ES-I3 (cell line): ENCODE measurements around the gene DDX1.

Experiments
- H3K36me3 ChIP-seq: 2 replicates; pipeline ENCODE4 v1.6.1; 2013; ENCODE audit warnings: mild to moderate bottlenecking, low read length, control low read depth, moderate library complexity; ENCODE audit not compliant: insufficient read depth
- H3K4me1 ChIP-seq: 2 replicates; pipeline ENCODE4 v1.6.1; 2013; ENCODE audit warnings: mild to moderate bottlenecking, control low read depth, low read length; ENCODE audit not compliant: insufficient read depth
- H3K9ac ChIP-seq: 2 replicates; pipeline ENCODE4 v1.6.1; 2013; ENCODE audit warnings: low read depth, mild to moderate bottlenecking, low read length, moderate library complexity
- H3K9me3 ChIP-seq: 2 replicates; pipeline ENCODE4 v1.6.1; 2013; ENCODE audit warnings: mild to moderate bottlenecking, low read length, moderate library complexity; ENCODE audit not compliant: control insufficient read depth, insufficient read depth

DDX1 gene

DNA sequence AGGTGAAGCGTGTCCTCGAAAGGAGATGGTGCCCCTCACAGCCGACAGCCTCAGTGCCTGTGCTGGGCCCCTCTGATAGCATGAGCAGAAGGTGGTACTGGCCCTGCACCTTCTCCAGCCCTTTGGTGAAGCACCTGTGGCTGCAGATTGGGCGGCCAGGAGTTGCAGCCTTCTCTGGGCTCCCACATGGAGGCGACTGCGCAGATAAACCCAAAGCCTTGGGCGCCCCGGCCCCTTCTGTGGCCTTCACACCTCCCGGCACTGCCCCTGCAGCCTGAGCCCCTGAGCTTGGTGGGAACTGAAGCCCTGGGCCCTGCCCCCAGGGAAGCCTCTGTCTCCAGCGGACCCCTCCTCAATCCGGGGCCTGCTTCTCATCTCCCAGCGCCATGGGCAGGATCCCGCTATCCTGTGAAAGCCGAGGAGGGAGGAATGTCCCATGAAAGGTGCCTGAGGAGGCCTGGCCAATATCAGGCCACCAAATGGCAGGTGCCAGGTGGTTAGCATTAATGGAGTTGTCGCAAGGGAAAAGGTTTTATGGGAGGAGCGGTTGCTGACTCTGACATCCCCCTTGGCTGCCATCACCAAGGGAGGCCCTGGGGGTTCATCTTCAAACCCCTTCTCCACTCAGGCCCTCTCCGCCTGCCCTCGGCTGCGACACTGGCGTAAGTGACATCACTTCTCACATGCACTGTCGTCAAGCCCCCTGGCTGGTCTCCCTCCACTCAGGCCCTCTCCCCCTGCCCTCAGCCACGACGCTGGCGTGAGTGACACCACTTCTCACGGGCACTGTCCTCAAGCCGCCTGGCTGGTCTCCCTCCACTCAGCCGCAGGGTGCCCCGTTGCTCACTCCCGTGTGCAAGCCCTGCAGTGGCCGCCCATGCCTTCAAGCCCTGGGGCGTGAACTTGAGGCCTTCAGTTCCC, 62.4 kb downstream of the DDX1 start:
- H3K9ac ChIP-seq, result no peak overlapping the region
- no peaks in the 10 kb centered on the region for H3K4me1 ChIP-seq
- H3K9me3 ChIP-seq, result no peaks in the 10 kb centered on the region
- H3K36me3 ChIP-seq, result no peaks in the 10 kb centered on the region

DNA sequence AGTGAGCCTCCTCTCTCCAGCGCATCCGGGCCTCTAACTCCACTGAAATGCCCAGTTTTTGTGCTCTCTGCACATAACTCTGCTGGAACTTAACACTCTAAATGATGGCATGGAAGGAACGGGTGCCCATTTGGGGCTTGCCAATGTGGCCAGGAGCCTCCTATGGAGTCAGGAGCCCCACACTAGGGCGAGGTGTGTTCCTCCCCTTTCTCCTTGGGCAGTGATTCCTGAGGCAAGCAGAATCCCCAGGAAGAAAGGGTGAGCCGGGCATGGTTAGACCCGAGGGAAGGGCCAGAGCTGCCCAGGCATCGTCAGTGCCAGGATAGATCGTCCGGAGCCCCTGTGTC, 63.0 kb downstream of the DDX1 start:
- Histone ChIP-seq H3K9me3 (no peaks in the 10 kb centered on the region), H3K4me1 (no peaks in the 10 kb centered on the region), H3K36me3 (no peaks in the 10 kb centered on the region), H3K9ac (no peak overlapping the region)

DNA sequence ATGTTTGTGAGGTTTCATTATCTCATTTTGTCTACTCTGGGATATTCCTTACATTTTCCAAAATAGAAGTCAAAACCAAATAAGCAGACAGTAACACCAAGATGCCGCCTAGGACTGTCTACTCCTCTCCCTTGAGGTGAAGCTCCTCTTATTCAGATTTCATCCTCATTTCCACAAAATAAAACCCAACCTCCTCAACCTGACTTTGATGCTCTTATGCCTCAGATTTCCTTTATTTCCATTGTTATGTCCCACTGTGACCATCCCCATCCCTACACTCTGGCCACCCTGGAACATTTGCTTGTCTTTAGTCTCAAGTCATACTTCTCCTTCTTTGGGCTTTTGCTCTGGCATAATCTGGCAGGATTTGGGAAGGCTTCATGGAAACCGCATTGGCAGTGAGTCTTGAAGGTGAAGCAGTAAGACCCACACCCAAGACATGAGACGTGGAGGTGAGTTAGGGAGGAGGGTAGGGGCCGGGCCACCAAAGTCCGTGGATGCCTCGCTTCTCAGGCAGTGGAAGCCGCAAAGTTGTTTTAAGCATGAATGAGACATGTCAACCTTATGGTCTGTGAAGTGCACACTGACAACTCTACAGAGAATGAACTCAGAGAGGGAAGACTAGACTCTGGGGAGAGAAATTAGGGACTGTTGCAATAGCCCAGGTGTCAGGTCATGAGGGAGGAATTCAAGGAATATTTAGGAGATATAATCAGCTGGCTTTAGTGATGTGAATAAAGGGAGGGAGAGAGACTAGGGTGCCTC, 63.6 kb downstream of the DDX1 start:
- Histone ChIP-seq H3K9me3 (no peaks in the 10 kb centered on the region), H3K36me3 (no peaks in the 10 kb centered on the region), H3K9ac (no peak overlapping the region), H3K4me1 (no peaks in the 10 kb centered on the region)

DNA sequence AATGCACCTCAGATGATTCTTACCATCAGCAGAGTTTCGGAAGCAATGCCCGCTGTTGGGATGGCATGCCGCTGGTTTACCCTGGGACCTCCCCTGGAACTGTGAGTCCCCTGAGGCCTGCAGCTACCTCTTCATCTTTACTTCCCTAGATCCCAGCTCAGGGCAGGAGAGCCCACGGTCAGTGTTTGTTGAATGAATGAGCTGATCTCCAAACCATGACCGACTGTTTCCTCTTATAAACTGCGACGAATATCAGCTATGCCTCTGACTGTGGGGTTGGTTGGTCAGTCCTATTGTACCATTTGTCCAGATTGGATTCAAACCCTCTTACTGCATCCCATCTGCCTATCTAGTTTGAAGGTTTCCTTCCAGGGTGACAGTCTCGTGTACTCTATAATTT, 64.4 kb downstream of the DDX1 start:
- Histone ChIP-seq H3K4me1 (no peaks in the 10 kb centered on the region), H3K9me3 (no peaks in the 10 kb centered on the region)

DNA sequence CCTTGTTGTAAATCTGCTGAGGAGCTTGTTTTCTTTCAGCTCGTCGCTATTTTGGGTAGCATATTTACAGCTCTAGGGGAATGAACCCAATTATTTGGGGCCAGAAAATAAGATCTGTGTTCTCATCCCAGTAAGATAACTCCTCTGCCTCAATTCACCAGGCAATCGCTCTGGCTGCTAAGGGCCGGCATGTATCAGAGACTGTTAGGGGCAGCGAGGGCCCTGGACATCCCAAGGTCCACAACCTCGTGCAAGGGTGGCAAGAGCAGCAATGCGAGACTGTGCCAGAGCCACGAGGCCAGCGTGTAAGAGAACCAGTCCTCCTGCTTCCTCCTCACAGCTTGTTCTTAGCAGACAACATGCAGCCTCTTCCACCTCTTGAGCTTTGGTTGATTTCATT, 66.1 kb downstream of the DDX1 start:
- Histone ChIP-seq H3K9ac (no peak overlapping the region), H3K4me1 (no peaks in the 10 kb centered on the region), H3K9me3 (no peaks in the 10 kb centered on the region), H3K36me3 (no peaks in the 10 kb centered on the region)

More for the DNA sequence above, 64.4 kb downstream of the DDX1 start:
- Histone ChIP-seq H3K9ac (no peak overlapping the region), H3K36me3 (no peaks in the 10 kb centered on the region)

DNA sequence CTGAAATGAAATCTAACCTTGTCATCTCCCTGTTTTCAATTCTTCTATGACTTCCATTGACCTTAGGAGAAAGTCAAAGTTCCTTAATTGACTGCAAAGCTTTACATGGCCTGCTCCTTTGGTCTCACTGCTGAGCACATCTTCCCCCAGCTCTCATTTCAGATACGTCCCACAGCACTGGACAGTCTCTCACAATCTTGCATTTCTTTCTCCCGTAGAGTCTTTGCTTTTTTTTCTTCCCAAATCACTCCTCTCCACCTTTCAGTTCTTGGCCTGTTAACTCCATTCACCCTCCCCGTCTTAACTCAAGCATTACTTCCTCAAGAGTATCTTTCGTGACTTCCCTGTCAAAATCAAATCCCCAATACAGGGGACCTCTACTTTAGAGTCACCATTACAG, 67.2 kb downstream of the DDX1 start:
- no peaks in the 10 kb centered on the region for H3K36me3 ChIP-seq
- H3K9me3 ChIP-seq, result peaks cover 3% of the 10 kb centered on the region; the same call in 1 of the 2 replicates

DNA sequence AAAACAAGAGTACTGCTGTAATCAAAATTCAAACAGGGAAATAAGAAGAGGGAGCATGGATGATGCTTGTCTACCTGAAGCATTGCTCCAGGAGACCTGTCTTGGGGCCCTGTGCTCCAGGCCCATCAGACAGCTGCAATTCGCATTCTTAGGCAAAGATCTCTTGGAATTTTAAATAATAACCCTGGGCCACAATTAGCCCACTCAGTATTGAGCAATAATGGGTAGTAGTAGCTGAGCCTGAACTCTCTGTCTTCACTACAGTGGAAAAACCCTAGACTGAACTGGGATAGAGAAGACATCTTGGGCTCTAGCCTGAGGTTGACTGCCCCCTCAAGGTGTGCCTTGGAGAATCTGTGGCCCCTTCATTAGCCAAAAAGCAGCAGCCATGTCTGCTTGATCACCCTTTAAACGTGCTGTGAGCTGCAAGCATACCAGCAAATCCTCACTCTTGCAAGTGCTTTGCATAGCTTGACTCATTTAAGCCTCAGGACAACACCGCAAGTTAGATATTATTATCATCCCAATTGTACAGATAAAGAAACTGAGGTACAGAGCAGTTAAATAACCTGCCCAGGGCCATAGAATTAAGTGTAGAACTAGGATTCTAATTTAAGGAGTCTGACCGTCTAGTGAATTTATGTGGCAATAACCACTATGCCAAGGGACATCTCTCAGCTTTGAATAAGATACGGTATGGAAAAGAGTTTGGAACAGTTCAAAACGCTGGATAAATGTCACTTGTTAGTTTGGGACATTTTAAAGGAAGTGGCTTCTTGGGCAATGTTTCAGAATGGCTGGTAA, 69.0 kb downstream of the DDX1 start:
- H3K36me3 ChIP-seq, result no peaks in the 10 kb centered on the region
- H3K9me3 ChIP-seq, result peaks cover 3% of the 10 kb centered on the region; the same call in 1 of the 2 replicates
- no peaks in the 10 kb centered on the region for H3K4me1 ChIP-seq
- H3K9ac ChIP-seq, result no peak overlapping the region

More for the DNA sequence above, 67.2 kb downstream of the DDX1 start:
- Histone ChIP-seq H3K9ac (no peak overlapping the region), H3K4me1 (no peaks in the 10 kb centered on the region)

DNA sequence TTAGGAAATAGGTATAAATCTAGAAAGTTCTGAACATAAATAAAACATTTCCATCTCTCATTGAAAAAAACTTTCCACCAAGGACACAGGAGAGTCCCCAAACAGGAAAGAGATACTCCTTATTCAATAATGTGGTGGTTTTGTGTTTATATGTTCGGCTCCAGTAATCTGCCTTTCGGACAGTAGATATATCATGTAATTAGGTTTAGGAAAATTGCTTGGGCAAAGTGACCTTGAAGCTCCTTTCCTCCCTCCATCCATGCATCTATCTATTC, 69.6 kb downstream of the DDX1 start:
- Histone ChIP-seq H3K36me3 (no peaks in the 10 kb centered on the region), H3K9me3 (peaks cover 3% of the 10 kb centered on the region; the same call in 1 of the 2 replicates), H3K9ac (no peak overlapping the region), H3K4me1 (no peaks in the 10 kb centered on the region)

DNA sequence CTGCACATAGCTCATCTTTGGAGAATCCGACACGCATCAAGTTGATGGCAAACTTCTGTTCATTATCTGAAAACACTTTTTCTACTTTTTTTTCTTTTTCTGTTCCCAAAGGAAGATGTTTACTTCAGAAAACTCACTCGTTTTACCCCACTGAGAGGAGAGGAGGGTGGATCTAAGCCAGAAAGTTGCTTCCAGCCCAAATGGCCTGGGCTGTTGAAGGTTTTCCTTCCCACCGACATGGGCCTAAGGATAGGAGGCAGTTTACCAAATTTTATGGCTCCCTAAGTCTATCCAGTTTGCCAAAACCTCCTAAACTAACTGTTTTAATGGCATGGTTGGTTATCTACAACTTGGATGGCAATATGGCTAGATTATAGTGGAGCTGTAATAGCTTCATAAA, 70.4 kb downstream of the DDX1 start:
- Histone ChIP-seq H3K36me3 (no peaks in the 10 kb centered on the region), H3K9ac (no peak overlapping the region), H3K4me1 (no peaks in the 10 kb centered on the region), H3K9me3 (peaks cover 3% of the 10 kb centered on the region; the same call in 1 of the 2 replicates)

DNA sequence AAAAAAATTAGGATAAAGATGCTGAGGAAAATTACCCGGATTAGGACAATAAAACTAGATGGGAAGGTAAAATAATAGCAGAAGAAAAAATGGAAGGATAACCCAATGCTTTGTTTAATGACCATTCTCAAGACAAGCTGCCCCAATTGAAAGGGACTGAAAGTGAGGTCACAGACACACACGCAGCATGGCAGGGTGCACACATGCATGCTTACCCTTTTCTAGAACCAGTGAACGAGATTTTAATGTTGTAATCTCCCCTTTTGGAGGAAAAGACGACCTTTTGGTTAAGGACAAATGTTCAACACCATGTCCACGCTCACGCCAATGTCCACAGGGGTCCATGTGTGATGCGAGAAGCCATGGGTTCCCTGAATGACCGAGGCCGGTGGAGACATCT, 70.9 kb downstream of the DDX1 start:
- no peak overlapping the region for H3K9ac ChIP-seq
- no peaks in the 10 kb centered on the region for H3K4me1 ChIP-seq
- no peaks in the 10 kb centered on the region for H3K36me3 ChIP-seq
- H3K9me3 ChIP-seq, result peaks cover 3% of the 10 kb centered on the region; the same call in 1 of the 2 replicates

DNA sequence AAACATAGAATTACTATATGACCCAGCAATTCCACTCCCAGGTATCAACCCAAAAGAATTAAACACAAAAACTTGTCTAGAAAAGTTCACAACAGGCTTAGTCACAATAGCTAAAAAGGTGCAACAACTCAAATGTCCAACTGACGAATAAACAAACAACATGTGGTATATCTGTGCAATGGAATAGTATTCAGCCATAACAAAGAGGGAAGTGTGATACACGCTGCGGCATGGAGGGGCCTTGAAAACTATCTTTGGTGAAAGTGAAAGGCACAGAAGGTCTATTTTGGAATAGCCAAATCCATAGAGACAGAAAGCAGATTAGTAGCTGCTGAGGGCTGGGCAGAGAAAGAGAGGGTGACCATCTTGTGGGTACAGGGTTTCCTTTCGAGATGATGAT, 72.1 kb downstream of the DDX1 start:
- Histone ChIP-seq H3K4me1 (0 out of 2 replicates have a peak, but pooled peaks cover 6% of the 10 kb centered on the region), H3K9me3 (peaks cover 3% of the 10 kb centered on the region; the same call in 1 of the 2 replicates), H3K36me3 (no peaks in the 10 kb centered on the region), H3K9ac (no peak overlapping the region)

DNA sequence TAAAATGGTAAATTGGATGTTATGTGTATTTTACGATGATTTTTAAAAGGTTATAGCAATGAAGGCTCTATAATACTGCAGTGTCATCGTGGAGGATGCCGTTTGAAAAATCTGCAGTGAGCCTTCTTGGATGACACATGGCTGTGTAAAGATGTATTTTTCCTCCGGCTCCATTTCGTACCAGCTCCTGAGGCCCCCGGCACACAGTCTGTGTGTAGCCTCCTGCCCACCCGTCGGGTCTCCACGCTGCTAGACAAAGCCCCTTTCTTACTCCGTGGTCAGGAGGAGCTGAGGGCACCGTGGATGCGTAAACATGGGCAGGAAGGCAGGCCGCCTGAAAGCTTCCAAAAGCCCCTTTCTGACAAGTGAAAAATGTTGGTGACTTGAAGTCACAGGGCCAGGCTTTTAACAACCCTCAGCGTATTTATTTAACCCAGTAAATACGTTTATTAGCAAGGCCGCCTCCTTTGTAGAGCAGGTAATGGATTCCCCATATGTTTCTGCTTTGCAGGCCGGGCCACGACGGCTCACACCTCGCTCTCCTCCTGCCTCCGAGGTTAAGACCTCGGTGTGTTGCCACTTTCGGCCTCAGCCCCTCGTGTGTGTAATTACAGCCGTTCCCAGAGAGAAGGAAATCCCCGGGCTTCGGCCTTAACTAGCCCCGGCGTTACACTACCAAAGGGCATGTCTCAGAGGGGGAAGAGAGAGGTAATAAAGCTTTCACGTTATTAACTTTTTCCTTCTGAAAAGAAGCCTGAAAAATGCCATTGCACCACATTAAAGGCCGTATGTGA, 72.8 kb downstream of the DDX1 start:
- Histone ChIP-seq H3K36me3 (no peaks in the 10 kb centered on the region), H3K9ac (no peak overlapping the region), H3K4me1 (peaks cover 8% of the 10 kb centered on the region; the same call in 1 of the 2 replicates), H3K9me3 (peaks cover 3% of the 10 kb centered on the region; the same call in 1 of the 2 replicates)

DNA sequence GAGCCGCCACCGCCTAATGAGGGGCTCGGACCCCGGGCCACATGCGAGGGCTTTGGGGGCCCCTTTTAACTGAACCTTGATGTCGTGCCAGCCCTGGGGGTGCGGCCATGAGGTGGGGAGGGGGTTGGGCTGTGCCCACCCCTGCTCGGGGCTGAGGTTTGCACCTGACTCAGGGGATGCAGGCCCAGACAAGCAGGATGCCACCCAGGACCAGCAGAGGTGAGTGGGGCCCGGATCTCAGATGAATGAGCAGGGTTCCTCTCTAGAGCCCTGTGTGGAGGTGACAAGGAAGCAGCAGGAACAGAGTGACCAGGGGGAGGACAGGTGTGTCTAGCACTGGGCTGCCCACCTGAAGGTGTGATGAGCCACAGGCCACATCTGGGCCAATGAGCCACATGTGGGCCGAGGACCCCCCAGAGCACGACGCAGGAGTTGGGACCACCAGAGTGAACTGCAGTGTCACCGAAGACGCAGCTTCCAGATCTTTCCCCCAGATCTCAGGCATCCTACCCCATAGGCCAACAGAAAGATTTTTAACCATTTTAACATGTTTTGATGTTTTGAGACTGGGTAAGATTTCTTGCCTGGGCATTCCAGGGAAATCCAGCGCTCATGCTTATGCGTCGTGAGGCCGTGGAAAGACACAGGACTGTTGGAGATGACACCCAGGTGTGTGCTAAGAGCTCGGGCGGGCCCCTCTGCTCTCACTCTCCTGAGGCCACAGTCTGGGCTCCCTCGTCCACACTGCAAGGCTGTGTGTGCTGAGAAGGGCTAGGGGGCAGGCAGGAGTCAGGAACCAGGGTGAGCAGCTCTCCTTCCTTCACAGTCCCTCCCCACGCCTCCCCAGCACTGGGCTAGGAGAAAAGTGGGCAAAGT, 73.6 kb downstream of the DDX1 start:
- H3K9ac ChIP-seq, result no peak overlapping the region
- peaks cover 8% of the 10 kb centered on the region; the same call in 1 of the 2 replicates for H3K4me1 ChIP-seq
- no peaks in the 10 kb centered on the region for H3K36me3 ChIP-seq
- H3K9me3 ChIP-seq, result peaks cover 3% of the 10 kb centered on the region; the same call in 1 of the 2 replicates
